HG03175 (cell line): Measurements from ENCODE around the gene CAPZB.
A peak's percentile ranks its signal among the peaks of the same experiment; 100 is the strongest.
"Not testable (repeated sequence)": the region's sequence is repeated elsewhere in the genome, so short reads cannot be mapped to it uniquely, and the experiment has no call there.

Experiments
- ATAC-seq: cut with Tn5 transposase; IDR thresholded peaks from one replicate; pipeline ENCODE4 v1.9.1; 2021; ENCODE audit warnings: mild to moderate bottlenecking, moderate library complexity; ENCODE audit not compliant: unreplicated experiment

Gene CAPZB

DNA sequence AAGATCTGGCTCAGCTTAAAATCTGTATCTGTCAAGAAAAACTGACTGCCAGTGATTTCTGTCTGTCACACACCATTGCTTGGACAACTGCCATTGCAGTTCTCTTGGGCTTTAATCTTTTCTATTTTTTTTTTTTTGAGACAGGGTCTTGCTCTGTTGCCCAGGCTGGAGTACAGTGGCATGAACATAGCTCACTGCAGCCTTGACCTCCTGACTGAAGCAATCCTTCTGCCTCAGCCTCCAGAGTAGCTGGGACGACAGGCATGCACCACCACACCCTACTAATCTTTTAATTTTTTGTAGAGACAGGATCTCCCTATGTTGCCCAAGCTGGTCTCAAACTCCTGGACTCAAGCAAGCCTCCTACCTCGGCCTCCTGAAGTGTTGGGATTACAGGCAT lies 14.5 kb upstream of the CAPZB start:
- ATAC-seq, result not testable (repeated sequence)

DNA sequence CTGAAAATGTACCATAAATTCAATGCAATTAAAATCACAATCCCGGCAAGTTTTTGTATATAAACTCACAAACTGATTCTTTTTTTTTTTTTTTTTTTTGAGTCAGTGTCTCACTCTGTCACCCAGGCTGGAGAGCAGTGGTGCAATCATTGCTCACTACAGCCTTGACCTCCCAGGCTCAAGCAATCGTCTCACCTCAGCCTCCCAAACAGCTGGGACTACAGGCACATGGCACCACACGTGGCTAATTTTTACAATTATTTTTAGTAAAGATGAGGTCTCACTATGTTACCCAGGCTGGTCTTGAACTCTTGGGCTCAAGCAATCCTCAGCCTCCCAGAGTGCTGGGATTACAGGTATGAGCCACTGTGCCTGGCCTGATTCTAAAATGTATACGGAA lies 12.1 kb upstream of the CAPZB start:
- not testable (repeated sequence) for ATAC-seq

DNA sequence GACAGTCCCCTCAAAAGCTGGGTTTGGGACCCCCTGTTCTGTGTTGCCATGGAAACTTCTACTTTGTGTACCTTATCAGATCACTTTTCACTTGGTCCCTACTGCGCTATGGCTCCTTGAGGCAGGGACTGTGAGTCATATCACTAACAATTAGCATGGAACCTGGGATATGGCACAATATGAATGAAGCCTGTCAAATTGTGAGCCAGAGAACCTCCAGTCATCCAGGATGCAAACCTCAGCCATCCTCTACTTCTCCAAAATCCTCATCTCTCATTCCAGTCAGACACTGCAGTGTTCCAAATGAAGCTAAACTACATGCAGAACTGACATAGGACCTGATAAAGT lies 11.2 kb upstream of the CAPZB start:
- ATAC-seq, result no peak

DNA sequence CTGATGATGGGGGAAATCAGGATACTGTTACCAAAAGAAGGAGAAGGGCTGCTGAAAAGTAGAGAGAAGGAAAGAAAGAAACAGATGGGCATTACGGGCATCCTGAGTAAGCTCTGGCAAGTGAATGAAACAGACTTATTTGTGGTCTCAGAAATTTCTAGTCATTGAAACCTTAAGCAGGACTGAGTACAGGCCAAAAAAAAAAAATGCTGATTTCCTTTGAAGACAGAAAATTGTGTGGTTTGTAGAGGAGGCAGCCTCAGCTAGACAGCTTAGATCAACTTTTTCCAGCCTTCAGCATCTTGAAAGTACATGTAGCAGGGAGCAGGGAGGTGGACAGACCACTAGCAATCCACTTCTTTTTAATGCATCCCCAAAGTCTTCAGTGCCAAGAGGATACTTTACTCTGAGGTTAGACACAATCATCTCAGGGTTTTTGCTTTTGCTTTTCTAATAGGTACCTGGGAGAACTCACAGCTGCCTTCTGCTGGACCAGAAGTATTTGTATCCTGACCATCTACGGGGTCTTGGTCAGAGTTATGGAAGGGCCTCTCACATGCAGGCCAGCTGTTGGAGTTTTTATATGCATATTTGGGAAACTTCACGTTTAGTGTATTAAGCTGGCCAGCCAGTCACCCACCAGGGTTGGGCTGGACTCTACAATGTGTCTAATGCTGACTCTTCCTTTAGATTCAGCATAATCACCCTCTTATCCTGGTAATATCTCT lies 10.6 kb upstream of the CAPZB start:
- no peak for ATAC-seq

DNA sequence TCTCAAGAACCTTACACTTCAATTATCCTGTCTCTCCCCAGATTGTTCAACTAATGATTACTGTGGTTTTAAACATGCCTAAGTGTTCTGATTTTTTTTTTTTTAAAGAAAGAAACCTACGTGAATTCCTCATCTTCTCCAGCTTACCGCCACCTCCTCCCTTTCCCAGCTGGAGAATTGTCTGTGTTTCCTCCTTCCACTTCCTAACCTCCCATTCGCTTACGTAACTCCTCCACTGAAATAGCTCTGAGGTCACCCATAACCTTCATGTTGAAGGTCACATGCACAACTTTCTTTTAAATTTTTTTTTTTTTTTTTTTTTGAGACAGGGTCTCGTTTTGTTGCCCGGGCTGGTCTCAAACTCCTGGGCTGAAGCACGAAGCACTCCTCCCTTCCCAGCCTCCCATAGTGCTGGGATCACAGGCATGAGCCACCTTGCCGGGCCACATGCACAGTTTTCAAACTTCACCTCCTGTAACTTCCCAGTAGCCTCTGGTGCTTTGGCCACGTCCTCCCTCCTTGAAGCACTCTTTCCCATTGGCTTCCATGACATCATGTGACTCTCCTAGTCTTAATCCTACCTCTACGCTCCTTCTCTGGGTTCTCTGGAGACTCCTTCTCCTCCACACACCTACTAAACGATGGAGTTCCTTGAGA lies 9.8 kb upstream of the CAPZB start:
- ATAC-seq, result no peak

DNA sequence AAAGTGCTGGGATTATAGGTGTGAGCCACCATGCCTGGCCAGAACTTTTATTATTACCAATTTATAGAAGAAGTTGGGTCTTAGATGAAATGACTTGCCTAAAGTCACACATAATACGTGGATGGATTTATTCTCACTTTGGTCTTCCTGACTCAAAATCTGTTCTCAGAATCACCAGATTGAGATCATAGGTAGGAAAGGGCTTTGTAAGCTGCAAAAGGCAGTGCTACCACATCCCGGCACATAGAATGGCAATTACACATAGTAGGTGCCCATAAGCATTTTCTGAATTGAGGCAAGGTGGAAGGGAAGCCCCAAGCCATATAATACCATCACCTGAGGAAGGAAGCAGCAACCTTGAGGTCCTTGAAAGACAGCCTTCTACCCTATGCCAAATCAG lies 8.2 kb upstream of the CAPZB start:
- no peak for ATAC-seq

DNA sequence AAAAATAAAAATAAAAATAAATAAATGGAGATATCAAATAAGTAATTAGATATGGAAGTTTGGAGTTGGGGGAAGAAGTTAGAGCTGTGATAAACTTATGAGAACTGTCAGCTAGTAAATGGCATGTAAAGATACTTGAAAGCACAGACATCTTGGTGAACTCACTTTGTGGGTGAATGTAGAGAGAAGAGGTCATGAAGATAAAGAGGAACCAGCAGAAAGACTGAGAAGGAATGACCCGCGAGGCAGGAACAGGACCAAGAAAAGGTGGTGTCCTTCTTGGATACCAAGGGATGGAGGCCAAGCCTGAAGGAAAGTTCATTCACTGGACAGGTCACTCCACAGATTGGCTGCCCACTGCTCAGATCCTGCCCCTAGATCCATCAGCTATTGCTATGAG lies 4.7 kb upstream of the CAPZB start:
- ATAC-seq, result no peak

DNA sequence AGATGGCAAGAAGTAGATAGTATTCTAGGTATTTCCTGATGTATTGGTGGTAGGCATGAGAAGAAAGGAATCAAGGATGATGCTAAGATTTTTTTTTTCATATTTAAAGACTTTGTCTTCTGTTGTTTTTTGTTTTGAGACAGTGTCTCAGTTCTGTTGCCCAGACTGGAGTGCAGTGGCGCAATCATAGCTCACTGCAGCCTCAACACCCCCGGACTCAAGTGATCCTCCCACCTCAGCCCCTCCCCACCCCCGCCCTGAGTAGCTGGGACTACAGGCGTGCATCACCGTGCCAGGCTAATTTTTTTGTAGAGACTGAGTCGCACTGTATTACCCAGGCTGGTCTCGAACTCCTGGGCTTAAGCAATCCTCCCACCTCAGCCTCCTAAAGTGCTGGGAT lies 2.8 kb upstream of the CAPZB start:
- no peak for ATAC-seq

DNA sequence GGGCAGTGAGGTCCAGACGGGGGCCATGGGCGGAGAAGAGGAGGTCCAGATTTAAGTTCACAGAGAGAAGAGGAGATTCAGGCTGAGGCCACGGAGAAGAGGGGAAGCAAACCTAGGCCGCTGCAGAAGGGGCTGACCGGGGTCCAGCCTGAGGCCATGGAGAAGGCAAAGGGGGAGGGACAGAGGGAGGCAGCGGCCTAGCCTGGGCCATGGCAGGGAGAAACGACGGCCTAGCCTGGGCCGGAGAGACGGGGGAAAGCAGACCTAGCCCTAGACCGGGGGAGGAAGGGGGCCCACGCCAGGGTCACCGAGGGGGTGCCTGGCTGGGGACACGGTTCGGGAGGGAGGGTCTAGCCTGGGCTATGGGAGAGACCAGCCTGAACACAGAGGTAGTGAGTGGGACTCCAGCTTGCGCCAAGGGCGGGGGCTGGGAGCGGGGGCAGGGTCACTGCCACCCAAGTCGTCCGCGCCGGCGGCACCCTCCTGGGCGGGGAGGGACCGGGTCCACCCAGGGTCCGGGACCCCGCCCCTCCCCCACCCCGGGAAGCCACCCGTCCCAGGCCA lies 459 bp downstream of the CAPZB start:
- peak; percentile 5 for ATAC-seq

DNA sequence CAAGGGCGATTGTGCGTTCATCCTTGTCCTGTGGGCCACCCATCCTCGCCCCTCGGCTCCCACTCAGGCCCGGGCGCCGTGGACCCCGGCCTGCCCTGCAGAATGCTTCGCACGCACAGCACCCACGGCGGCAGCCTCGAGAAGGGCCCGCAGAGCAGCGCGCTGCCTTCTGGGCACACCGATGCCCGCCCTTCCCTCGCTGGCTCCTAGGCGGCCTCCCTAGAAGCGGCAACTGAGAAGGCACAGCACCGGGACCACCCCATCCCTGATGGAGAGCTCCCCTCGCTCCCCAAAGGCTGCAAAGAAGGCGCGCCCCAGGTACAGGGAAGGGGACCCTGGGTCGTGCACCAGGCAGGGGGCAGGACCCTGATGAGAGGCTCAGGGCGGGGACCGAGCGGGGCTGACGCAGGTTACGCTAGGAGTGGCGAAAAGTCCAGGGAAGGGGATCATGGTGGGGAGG lies 971 bp downstream of the CAPZB start:
- ATAC-seq, result no peak

DNA sequence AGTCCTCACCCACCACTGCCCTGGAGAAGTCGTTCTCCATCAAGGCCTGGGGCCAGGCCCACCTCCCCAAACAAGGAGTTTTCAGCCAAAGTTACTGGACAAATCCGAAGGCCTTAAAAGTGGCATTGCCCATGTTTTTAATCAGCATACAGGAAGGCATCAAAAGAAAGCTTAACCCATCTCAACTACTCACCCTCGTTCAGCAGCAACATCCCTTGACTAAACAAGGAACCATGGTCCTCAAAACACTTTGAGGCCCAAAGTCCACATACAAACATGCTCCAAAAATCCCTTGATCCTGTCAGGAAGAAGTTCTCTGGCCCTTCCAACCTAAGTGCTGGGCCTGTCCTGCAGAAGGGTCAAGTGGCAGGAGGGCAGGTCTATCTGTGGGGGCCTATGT lies 1.6 kb downstream of the CAPZB start:
- no peak for ATAC-seq

DNA sequence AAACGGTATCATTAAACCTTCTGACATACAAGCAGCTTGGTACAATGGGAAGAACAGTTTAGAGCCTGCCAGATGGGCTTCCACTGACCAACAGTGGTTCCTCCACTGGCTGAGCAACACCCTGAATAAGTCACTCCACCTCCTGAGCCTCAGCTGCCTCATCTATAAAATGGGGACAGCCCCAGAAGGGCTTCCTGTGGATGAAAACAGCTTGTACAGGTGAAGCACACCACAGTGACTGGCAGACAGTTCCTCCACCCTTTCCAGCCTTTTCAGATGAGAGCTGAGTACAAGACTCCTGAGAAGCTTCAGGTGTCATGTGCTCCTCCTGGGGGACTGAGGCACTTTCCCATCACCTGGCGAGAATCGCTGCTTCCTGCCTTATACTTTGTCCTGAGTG lies 2.1 kb downstream of the CAPZB start:
- ATAC-seq, result no peak

DNA sequence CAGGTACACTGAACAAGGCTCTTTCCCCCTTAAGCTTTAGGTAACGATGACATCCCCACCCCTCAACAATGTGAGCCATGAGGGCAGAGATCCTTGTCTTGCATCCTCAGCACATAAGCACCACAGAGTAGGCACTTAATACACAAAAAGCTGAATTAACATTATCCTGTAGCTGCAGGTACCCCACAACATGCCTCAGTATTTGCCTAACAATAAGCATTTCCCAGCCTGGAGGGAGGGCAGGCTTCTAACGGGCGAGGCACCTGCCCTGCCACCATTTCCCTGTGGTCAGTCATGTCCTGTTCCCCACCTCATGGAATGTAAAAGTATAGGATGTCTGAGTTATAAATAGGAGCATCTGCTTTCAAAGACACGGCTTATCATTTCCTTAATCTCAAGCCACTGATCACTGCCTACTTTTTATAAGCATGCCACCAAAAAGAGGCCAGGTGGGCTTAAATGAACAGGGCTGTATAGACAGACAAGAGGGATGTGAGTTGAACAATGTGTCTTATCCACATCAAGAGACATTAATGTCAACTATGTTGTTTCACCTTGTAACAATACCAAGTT lies 3.4 kb downstream of the CAPZB start:
- ATAC-seq, result no peak

DNA sequence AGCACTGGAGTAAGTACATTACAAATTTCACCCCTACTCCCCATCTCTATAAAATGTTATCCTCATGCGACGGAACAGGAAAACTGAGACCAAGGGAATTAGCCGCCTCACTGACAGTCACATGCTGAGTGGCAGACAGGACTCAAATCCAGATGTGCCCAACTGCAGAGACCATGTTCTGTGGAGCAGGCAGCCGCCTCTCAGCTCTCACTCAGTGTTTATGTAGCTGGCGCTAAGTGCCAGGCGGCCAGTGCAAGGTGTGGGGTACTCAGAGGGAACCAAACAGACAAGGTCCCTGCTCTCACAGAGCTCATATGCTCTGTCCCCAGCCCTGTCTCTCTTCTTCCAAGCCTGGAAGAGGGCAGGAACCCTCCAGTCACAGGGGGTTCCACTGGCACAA lies 5.1 kb downstream of the CAPZB start:
- no peak for ATAC-seq

DNA sequence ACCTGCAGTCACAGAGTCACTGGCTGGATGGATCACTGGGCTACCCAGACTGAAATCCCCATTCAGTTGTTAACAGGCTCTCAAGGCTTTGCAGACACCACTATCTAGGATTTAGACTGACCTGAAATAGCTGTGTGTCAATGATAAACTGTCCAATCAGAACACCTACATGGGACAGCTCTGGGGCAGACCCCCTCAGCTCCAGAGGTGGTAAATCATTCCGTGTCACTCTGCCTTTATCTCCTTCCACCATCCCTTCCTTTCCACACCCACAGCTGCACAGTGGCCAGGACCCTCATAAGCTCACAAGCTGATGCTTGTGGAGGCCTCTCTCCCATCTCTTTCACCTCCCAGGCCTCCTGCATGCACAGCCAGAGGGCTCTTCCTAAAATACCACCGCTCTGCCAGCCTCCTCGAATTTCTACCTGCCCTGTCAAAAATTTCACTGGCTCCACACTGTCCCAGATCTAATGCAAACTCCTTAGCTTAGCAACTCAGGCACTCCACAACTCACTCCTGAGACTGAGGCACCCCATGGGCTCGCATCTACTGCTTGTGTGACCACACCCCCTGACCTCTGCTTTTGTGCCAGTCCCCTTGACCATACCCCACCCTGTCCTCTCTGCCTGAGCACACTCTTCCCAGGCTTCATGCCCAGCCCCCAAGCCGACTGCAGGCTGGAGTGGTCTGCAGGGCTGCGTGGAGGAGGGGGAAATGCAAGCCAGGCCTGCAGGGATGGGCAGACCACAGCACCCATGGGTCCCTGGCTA lies 5.8 kb downstream of the CAPZB start:
- no peak for ATAC-seq

DNA sequence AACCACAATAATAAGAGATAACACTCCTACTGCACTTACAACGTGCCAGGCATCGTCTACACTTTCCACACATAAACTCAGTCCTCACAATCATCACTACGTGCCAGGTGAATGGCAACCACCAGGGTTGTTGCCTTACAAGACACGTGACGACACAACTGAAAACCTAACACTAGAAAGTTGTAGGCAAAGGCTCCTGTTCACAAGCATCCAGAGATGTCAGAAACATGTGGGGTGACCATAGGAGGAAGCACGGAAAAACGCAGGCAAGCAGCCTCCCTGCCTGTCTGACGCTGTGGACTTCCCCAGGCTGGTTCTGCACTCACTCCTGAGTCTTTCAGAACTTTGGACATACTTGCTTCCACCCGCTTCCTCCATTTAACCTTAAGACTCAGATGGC lies 7.0 kb downstream of the CAPZB start:
- ATAC-seq, result no peak

DNA sequence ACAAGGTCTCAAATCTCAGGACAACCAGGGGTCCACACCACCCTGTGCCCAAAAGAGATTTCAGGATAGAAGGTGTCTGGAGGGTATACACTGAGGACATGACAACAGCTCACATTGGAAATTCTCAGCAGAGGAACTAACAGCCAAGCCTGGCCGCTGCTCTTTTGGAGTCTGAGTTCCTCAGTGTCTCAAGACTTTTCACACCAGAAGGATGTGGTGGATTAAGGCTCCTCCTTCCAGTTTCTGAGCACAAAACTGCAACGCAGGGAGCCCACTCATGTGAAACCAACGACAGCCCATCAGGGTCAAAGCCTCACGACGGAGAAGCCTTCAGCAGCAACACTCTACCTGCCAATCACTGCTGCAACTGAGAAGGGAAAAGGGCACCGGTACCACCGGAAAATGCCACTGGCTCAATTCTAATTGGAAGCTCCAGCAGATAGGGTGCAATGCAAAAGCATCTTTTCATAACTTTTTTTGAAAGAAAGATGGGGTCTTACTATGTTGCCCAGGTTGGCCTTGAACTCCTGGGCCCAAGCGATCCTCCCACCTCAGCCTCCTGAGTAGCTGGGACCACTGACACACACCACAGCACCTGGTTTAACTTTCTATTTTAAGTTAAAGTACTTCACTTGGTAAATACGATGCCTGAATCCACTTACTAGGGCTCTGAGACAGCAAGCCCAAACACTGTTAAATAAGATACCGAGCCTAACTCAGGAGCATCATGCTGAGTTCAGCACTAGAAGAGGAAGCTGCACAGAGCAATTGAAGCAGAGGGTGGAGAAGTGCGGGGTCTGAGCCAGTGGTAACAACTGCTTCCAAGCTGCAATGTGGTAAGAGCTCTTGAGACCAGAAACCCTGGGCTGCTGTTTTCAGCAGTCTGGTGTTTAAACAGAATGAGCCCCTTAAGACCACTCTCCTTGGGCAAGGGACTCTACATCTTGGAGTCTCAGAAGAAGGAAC lies 7.8 kb downstream of the CAPZB start:
- ATAC-seq, result peak; percentile 68

DNA sequence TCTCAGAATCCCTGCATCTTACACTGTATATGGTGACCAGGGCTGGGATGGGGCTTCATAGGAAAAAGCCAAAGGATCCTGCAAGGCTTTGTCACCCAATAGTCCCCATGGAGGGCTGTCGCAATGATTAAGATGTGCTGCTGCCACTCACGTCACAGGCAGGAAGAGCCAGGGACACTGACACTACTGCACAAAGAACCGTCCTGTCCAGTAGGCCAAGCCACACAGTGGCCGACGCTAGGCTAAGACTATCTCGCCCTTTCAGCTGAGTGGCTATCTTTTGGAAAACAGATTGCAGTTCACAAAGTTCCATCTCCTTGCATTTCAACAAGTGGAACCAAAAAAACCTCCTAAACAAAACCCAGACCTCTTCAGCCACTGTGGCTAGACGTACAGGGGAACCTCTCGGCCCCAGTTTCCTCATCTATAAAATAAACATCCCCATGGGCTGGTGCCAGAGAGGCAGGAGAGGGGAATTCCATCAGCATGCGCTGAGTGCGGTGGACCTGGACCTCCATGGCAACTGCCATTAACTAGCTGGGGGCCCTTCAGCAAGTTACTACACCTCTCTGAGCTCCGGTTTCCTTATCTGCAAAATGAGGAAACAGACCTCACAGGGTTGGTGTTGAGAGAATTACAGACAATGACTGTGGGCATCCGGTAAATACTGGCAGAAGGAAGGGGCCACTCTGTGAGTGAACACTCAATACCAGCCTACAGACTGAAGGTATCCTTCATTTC lies 8.7 kb downstream of the CAPZB start:
- ATAC-seq, result peak; percentile 54

DNA sequence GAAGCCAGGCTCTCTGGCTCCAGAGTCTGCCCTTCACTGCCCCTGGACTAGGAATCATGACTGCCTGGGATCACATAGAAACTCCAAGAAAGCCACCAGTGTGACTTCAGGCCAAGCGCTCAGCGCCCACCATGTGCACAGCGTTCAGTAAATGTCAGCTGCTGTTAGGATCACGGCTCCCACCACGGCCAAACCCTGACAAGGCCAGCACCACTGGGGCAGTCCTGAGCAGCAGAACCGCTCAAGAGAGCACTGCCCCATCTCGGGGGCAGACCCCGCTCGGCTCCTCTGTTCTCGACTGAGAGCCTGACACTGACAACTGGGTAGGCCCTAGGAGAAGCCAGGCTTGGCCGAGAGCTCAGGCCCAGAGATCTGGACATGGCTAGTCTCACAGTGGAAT lies 10.0 kb downstream of the CAPZB start:
- no peak for ATAC-seq

DNA sequence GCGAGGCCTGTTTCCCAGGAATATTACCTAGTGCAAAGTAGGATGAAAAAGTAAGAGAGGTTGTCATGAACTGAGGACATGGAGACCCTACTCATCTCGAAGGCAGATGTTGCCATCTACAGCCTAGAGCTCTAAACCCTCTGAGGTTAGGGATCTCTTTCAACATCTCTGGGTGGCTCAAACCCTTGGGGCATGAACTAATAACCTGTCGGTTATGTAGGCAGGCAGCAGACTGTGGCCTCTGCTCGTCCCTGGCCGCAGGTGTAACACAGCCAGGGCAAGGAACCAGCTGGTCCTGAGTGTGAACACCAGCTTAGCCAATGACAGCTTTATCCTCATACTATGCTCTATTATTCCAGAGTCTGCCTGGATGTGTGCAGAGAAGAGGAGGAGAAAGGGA lies 13.2 kb downstream of the CAPZB start:
- ATAC-seq, result no peak
